Measurements from ENCODE around the gene MBTPS1.

Gene MBTPS1

GRCh38 chr16:84058211-84058610, 58.5 kb downstream of the MBTPS1 start:
- Histone ChIP-seq H3K27me3 (ENCODE audit: control insufficient read depth in 1 of 2, insufficient read depth in 2 of 2, low read length in 2 of 2) (no peaks in the 10 kb centered on the region), H3K4me1 (ENCODE audit: insufficient read depth, low read length) (peaks cover 16% of the 10 kb centered on the region), H3K9ac (ENCODE audit: low read length) (no peak overlapping the region), H3K36me3 (ENCODE audit: insufficient read depth, low read length) (peaks cover 85% of the 10 kb centered on the region), H3K27ac (ENCODE audit: low read depth, low read length) (no peak overlapping the region), H3K4me3 (ENCODE audit: low read depth in 1 of 2, low read length in 2 of 2) (no peak overlapping the region), H3K9me3 (ENCODE audit: low read length) (no peaks in the 10 kb centered on the region)

- H3K27me3 ChIP-seq (ENCODE audit: control insufficient read depth in 1 of 2, insufficient read depth in 2 of 2, low read length in 2 of 2) = no peaks in the 10 kb centered on the region
- no peaks in the 10 kb centered on the region for H3K9me3 ChIP-seq (ENCODE audit: low read length)
- no peak overlapping the region for H3K27ac ChIP-seq (ENCODE audit: low read depth, low read length)
- no peak overlapping the region for H3K9ac ChIP-seq (ENCODE audit: low read length)
- no peak overlapping the region for H3K4me3 ChIP-seq (ENCODE audit: low read depth in 1 of 2, low read length in 2 of 2)
- peaks cover 16% of the 10 kb centered on the region for H3K4me1 ChIP-seq (ENCODE audit: insufficient read depth, low read length)
- peaks cover 88% of the 10 kb centered on the region for H3K36me3 ChIP-seq (ENCODE audit: insufficient read depth, low read length)
Measured at GRCh38 chr16:84056933-84057332, 59.8 kb downstream of the MBTPS1 start.

GRCh38 chr16:84055801-84056634, 60.7 kb downstream of the MBTPS1 start:
- Histone ChIP-seq H3K27me3 (ENCODE audit: control insufficient read depth in 1 of 2, insufficient read depth in 2 of 2, low read length in 2 of 2) (no peaks in the 10 kb centered on the region), H3K27ac (ENCODE audit: low read depth, low read length) (no peak overlapping the region), H3K4me1 (ENCODE audit: insufficient read depth, low read length) (peaks cover 16% of the 10 kb centered on the region), H3K9ac (ENCODE audit: low read length) (no peak overlapping the region), H3K9me3 (ENCODE audit: low read length) (no peaks in the 10 kb centered on the region), H3K36me3 (ENCODE audit: insufficient read depth, low read length) (peaks cover 80% of the 10 kb centered on the region), H3K4me3 (ENCODE audit: low read depth in 1 of 2, low read length in 2 of 2) (no peak overlapping the region)

GRCh38 chr16:84055366-84055765, 61.4 kb downstream of the MBTPS1 start:
- H3K27me3 ChIP-seq (ENCODE audit: control insufficient read depth in 1 of 2, insufficient read depth in 2 of 2, low read length in 2 of 2) = no peaks in the 10 kb centered on the region
- H3K9me3 ChIP-seq (ENCODE audit: low read length) = no peaks in the 10 kb centered on the region
- H3K4me3 ChIP-seq (ENCODE audit: low read depth in 1 of 2, low read length in 2 of 2) = no peak overlapping the region
- no peak overlapping the region for H3K27ac ChIP-seq (ENCODE audit: low read depth, low read length)
- H3K4me1 ChIP-seq (ENCODE audit: insufficient read depth, low read length) = peaks cover 16% of the 10 kb centered on the region
- peaks cover 80% of the 10 kb centered on the region for H3K36me3 ChIP-seq (ENCODE audit: insufficient read depth, low read length)
- no peak overlapping the region for H3K9ac ChIP-seq (ENCODE audit: low read length)

GRCh38 chr16:84054916-84055315, 61.8 kb downstream of the MBTPS1 start:
- Histone ChIP-seq H3K27me3 (ENCODE audit: control insufficient read depth in 1 of 2, insufficient read depth in 2 of 2, low read length in 2 of 2) (no peaks in the 10 kb centered on the region), H3K27ac (ENCODE audit: low read depth, low read length) (no peak overlapping the region), H3K36me3 (ENCODE audit: insufficient read depth, low read length) (peaks cover 80% of the 10 kb centered on the region), H3K4me1 (ENCODE audit: insufficient read depth, low read length) (peaks cover 16% of the 10 kb centered on the region), H3K9ac (ENCODE audit: low read length) (no peak overlapping the region), H3K4me3 (ENCODE audit: low read depth in 1 of 2, low read length in 2 of 2) (no peak overlapping the region), H3K9me3 (ENCODE audit: low read length) (no peaks in the 10 kb centered on the region)

- Histone ChIP-seq H3K36me3 (ENCODE audit: insufficient read depth, low read length) (peaks cover 80% of the 10 kb centered on the region), H3K4me1 (ENCODE audit: insufficient read depth, low read length) (peaks cover 16% of the 10 kb centered on the region)
Measured at GRCh38 chr16:84054271-84054670, 62.5 kb downstream of the MBTPS1 start.

GRCh38 chr16:84053237-84053636, 63.5 kb downstream of the MBTPS1 start:
- H3K9me3 ChIP-seq (ENCODE audit: low read length) = no peaks in the 10 kb centered on the region
- peaks cover 16% of the 10 kb centered on the region for H3K4me1 ChIP-seq (ENCODE audit: insufficient read depth, low read length)
- H3K27ac ChIP-seq (ENCODE audit: low read depth, low read length) = no peak overlapping the region
- H3K36me3 ChIP-seq (ENCODE audit: insufficient read depth, low read length) = peaks cover 74% of the 10 kb centered on the region
- H3K9ac ChIP-seq (ENCODE audit: low read length) = no peak overlapping the region
- H3K4me3 ChIP-seq (ENCODE audit: low read depth in 1 of 2, low read length in 2 of 2) = no peak overlapping the region
- no peaks in the 10 kb centered on the region for H3K27me3 ChIP-seq (ENCODE audit: control insufficient read depth in 1 of 2, insufficient read depth in 2 of 2, low read length in 2 of 2)

More at GRCh38 chr16:84054271-84054670, 62.5 kb downstream of the MBTPS1 start:
- Histone ChIP-seq H3K9me3 (ENCODE audit: low read length) (no peaks in the 10 kb centered on the region), H3K27me3 (ENCODE audit: control insufficient read depth in 1 of 2, insufficient read depth in 2 of 2, low read length in 2 of 2) (no peaks in the 10 kb centered on the region), H3K9ac (ENCODE audit: low read length) (no peak overlapping the region), H3K27ac (ENCODE audit: low read depth, low read length) (no peak overlapping the region), H3K4me3 (ENCODE audit: low read depth in 1 of 2, low read length in 2 of 2) (no peak overlapping the region)

- no peaks in the 10 kb centered on the region for H3K27me3 ChIP-seq (ENCODE audit: control insufficient read depth in 1 of 2, insufficient read depth in 2 of 2, low read length in 2 of 2)
- H3K36me3 ChIP-seq (ENCODE audit: insufficient read depth, low read length) = peaks cover 71% of the 10 kb centered on the region
- H3K9ac ChIP-seq (ENCODE audit: low read length) = no peak overlapping the region
- H3K4me1 ChIP-seq (ENCODE audit: insufficient read depth, low read length) = peaks cover 16% of the 10 kb centered on the region
- H3K9me3 ChIP-seq (ENCODE audit: low read length) = no peaks in the 10 kb centered on the region
- H3K27ac ChIP-seq (ENCODE audit: low read depth, low read length) = no peak overlapping the region
- no peak overlapping the region for H3K4me3 ChIP-seq (ENCODE audit: low read depth in 1 of 2, low read length in 2 of 2)
Measured at GRCh38 chr16:84052071-84052622, 64.6 kb downstream of the MBTPS1 start.

- Histone ChIP-seq H3K27ac (ENCODE audit: low read depth, low read length) (no peak overlapping the region), H3K9ac (ENCODE audit: low read length) (no peak overlapping the region), H3K4me3 (ENCODE audit: low read depth in 1 of 2, low read length in 2 of 2) (no peak overlapping the region), H3K9me3 (ENCODE audit: low read length) (no peaks in the 10 kb centered on the region), H3K36me3 (ENCODE audit: insufficient read depth, low read length) (peaks cover 60% of the 10 kb centered on the region), H3K4me1 (ENCODE audit: insufficient read depth, low read length) (peaks cover 8% of the 10 kb centered on the region), H3K27me3 (ENCODE audit: control insufficient read depth in 1 of 2, insufficient read depth in 2 of 2, low read length in 2 of 2) (no peaks in the 10 kb centered on the region)
Measured at GRCh38 chr16:84050316-84050715, 66.4 kb downstream of the MBTPS1 start.

- H3K27ac ChIP-seq (ENCODE audit: low read depth, low read length) = no peak overlapping the region
- H3K36me3 ChIP-seq (ENCODE audit: insufficient read depth, low read length) = peaks cover 52% of the 10 kb centered on the region
- peaks cover under 1% of the 10 kb centered on the region for H3K4me1 ChIP-seq (ENCODE audit: insufficient read depth, low read length)
- no peaks in the 10 kb centered on the region for H3K9me3 ChIP-seq (ENCODE audit: low read length)
- H3K4me3 ChIP-seq (ENCODE audit: low read depth in 1 of 2, low read length in 2 of 2) = no peak overlapping the region
- no peak overlapping the region for H3K9ac ChIP-seq (ENCODE audit: low read length)
- no peaks in the 10 kb centered on the region for H3K27me3 ChIP-seq (ENCODE audit: control insufficient read depth in 1 of 2, insufficient read depth in 2 of 2, low read length in 2 of 2)
Measured at GRCh38 chr16:84049403-84050060, 67.2 kb downstream of the MBTPS1 start.

GRCh38 chr16:84048871-84049270, 67.9 kb downstream of the MBTPS1 start:
- Histone ChIP-seq H3K36me3 (ENCODE audit: insufficient read depth, low read length) (peaks cover 45% of the 10 kb centered on the region), H3K4me1 (ENCODE audit: insufficient read depth, low read length) (no peaks in the 10 kb centered on the region), H3K4me3 (ENCODE audit: low read depth in 1 of 2, low read length in 2 of 2) (no peak overlapping the region), H3K27me3 (ENCODE audit: control insufficient read depth in 1 of 2, insufficient read depth in 2 of 2, low read length in 2 of 2) (no peaks in the 10 kb centered on the region), H3K9me3 (ENCODE audit: low read length) (no peaks in the 10 kb centered on the region), H3K9ac (ENCODE audit: low read length) (no peak overlapping the region), H3K27ac (ENCODE audit: low read depth, low read length) (no peak overlapping the region)

Data from muscle layer of colon (tissue), 2 donors.